Activated T-cell treated with anti-CD3 and anti-CD28 coated beads, Interleukin-2, amount 50 U/mL, for 4 hours (primary cell): ENCODE data around the gene NDUFV1. TPM values are rescaled to one million over a fixed set of nuclear protein-coding genes. Genes with fewer than 3 reads are reported as not detected.
A peak's percentile ranks its signal among the peaks of the same experiment; 100 is the strongest.

Source experiments
- ATAC-seq, 2 donors: fragments of 200-7000 bp; cut with Tn5 transposase; one replicate each; pipeline ENCODE4 v1.10.0; 2021
- DNase-seq: peaks from one replicate; pipeline ENCODE4 v3.0.0-alpha.2; 2020
- H3K27me3 Mint-ChIP-seq: one replicate; pipeline ENCODE4 v1.8.0; 2021; ENCODE audit warnings: low read depth, mixed read lengths
- H3K36me3 Mint-ChIP-seq: one replicate; pipeline ENCODE4 v1.8.0; 2022; ENCODE audit warnings: mixed read lengths; ENCODE audit not compliant: insufficient read depth
- H3K4me1 Mint-ChIP-seq: one replicate; pipeline ENCODE4 v1.8.0; 2021; ENCODE audit warnings: low read depth, mixed read lengths
- H3K4me3 Mint-ChIP-seq: one replicate; pipeline ENCODE4 v1.8.0; 2021; ENCODE audit warnings: mild to moderate bottlenecking, moderate library complexity, mixed read lengths
- H3K9me3 Mint-ChIP-seq: one replicate; pipeline ENCODE4 v1.8.0; 2021; ENCODE audit warnings: mixed read lengths
- total RNA-seq, 3 donors: library from RNA; stranded (reverse); gene quantifications; one replicate each; pipeline ENCODE4 v1.2.1, GENCODE V29; 2021

The NDUFV1 gene
- total RNA-seq, 3 donors from 2014 or later = 338 to 353 (median 350) TPM

DNA sequence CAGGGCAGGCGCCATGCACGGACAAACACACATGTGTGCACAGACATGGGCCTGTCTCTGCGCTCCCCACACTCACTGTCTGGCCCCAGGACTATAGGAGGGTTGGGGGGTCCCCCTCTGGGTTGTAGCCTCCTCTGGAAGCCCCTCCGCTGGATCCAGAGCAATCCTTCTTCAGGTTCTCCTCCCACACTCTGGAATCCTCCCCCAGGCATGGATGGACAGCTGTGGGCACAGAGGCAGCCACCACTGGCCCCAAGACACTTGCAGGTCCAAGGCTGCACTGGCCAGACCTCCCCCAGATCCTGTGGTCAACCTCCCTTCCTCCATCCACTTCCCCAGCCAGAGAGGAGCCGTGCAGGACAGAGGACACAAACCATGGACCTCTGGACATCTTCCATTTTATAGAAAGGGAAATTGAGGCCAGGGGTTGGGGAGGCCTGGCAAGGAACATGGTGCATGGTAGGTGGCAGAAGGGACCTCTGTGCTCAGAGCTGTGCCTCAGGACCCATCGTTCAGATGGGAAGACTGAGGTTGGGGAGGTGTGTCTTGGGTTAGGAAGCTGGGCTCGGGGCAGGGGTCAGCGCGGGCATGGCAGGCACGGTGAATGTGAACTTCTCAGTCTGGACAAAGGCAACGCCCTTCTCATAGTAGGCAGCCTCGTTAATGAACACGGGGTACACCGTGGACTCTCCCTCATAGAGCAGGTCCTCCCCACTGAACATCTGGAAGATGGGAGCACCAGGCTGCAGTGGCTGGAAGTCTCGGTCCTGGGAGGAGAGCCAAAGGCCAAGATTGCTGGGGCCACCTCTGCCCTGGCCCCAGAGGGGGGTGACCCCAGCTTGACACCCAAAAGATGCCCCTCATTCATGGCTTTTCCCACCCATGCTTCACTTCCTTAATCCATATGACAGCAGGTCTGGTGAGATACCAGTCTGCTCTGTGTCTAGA is 35.7 kb downstream of the NDUFV1 start:
- Mint-ChIP-seq H3K4me3 (no peak overlapping the region), H3K4me1 (peaks cover 14% of the 10 kb centered on the region), H3K36me3 (no peaks in the 10 kb centered on the region), H3K9me3 (no peaks in the 10 kb centered on the region), H3K27me3 (no peaks in the 10 kb centered on the region)
- DNase-seq (no peak), ATAC-seq (no peak)

DNA sequence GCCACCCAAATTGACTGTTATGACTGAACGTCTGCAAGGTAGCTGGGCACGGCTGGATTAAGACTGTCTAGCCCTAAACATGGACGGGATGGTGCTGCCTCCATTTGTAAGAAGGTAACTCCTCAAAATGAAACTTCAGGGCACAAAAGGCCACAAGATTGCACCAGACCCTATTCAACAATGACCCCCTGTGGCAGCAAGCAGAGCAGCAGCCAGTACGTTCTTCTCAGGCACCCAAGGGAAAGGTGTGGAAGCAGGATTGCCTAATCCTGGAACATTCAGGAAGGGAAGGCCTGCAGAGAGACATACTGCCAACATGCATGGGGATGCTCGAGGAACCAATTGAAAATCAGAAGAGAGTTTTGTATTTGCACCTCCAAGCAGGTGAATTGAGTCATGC is 37.3 kb downstream of the NDUFV1 start:
- Mint-ChIP-seq H3K36me3 (no peaks in the 10 kb centered on the region), H3K27me3 (no peaks in the 10 kb centered on the region), H3K4me3 (no peak overlapping the region), H3K4me1 (peaks cover 22% of the 10 kb centered on the region), H3K9me3 (no peaks in the 10 kb centered on the region)
- no peak for ATAC-seq
- no peak for DNase-seq

DNA sequence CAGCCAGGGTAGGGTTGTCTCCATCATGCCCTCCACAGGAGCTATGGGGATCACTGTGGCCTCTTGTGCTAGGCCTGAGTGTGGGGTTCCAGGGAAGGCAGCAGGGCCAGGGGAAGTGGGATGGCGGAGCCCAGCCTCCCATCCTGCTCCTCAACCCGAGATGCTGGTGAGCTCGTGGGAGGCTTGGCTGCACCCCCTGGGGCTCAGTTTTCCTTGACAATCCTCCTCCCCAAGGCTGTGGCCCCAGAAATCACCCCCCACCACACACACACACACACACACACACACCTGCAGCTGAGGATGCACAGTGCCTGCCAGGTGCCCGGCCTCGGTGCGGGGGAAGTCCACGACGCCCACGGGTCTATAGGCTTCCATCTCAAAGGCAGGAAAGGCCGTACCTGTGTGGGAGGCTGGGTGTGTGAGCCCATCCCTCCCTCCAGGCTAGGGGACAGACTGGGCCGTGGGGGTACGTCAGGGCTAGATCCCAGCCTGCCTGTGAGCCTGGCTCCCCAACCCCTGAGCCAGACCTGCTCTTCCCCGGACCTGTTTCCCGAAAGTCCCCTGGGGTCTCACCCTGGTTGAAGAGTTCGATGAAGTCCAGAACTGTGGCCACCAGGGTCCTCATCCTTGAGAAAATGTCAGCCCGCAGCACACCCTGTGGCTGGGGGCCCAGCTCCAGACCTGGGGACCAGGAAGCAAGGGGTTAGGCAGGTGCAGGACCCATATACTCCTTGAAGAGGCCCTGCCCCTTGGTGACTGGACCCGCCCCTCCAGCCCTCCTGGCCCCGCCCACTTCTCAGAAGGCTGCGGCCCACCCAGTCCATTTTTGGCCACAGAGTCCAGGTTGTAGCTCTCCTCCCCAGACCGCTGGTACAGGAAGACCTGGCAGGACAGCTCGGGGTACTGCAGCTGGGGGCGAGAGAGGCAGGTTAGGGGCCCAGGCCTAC is 38.0 kb downstream of the NDUFV1 start:
- H3K27me3 Mint-ChIP-seq = no peaks in the 10 kb centered on the region
- H3K36me3 Mint-ChIP-seq = no peaks in the 10 kb centered on the region
- DNase-seq (no peak), ATAC-seq (no peak)
- H3K4me3 Mint-ChIP-seq = no peak overlapping the region
- H3K9me3 Mint-ChIP-seq = no peaks in the 10 kb centered on the region
- peaks cover 28% of the 10 kb centered on the region for H3K4me1 Mint-ChIP-seq

DNA sequence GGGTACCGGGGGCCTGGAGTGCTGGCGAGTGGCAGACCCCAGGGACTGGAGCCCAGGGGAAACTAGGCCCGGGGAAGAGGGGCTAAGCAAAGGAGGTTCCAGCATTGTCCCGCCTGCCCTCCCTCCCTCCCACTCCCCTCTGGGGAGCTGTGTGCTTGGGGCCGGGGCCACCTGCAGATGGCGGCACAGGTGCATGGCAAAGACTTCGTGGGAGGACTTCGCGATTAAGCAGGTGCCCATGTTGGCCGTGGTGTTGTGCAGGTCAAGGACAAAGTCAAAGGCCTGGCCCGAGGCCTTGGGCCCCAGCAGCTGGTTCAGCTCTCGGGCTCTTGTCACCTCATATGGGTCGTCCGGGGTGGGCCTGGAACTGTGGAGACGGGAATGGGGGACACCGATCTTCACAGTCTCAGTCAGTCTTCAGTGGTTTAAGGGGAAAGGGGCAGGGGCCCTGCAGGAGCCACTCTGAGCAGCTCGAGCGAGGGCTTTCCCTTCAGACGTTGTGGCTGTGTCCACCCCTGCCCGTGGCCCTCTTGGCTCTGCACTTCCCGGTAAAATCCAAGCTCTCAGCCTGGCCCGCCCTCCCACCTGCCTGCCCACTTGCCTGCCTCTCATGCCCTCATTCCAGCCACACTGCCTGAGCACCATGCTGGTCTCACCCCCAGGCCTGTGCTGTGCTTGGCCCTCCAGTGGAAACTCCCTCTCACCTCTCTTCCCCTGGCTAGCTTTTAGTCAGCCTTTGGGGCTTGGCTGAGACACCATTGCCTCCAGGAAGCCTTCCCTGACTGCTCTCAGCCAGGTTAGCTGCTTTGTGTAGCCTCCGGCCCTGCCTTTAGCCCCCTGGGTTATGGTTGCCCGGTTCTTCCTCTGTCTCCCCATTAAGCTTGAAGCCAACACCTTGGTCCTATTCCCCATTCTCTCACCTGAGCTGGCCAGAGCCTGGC is 39.1 kb downstream of the NDUFV1 start:
- DNase-seq (no peak), ATAC-seq (no peak)
- no peaks in the 10 kb centered on the region for H3K9me3 Mint-ChIP-seq
- H3K4me1 Mint-ChIP-seq = peaks cover 35% of the 10 kb centered on the region
- H3K4me3 Mint-ChIP-seq = no peak overlapping the region
- no peaks in the 10 kb centered on the region for H3K27me3 Mint-ChIP-seq
- H3K36me3 Mint-ChIP-seq = no peaks in the 10 kb centered on the region

GRCh38 chr11:67646535-67647336 is 40.0 kb downstream of the NDUFV1 start:
- Mint-ChIP-seq H3K27me3 (no peaks in the 10 kb centered on the region), H3K4me1 (peaks cover 35% of the 10 kb centered on the region), H3K9me3 (no peaks in the 10 kb centered on the region), H3K4me3 (peak overlapping the region; percentile 8), H3K36me3 (no peaks in the 10 kb centered on the region)
- ATAC-seq (peak; percentile 35 to 46), DNase-seq (peak; percentile 5)

- H3K4me1 Mint-ChIP-seq = peaks cover 35% of the 10 kb centered on the region
- H3K4me3 Mint-ChIP-seq = no peak overlapping the region
- H3K9me3 Mint-ChIP-seq = no peaks in the 10 kb centered on the region
- no peak for ATAC-seq
- no peaks in the 10 kb centered on the region for H3K36me3 Mint-ChIP-seq
- no peaks in the 10 kb centered on the region for H3K27me3 Mint-ChIP-seq
- DNase-seq = no peak
Observed at GRCh38 chr11:67647471-67647870, 40.7 kb downstream of the NDUFV1 start.

GRCh38 chr11:67648140-67648795 is 41.5 kb downstream of the NDUFV1 start:
- Mint-ChIP-seq H3K4me1 (peaks cover 35% of the 10 kb centered on the region), H3K4me3 (no peak overlapping the region), H3K27me3 (no peaks in the 10 kb centered on the region), H3K9me3 (no peaks in the 10 kb centered on the region), H3K36me3 (no peaks in the 10 kb centered on the region)
- ATAC-seq = peak; percentile 84 to 93
- DNase-seq = peak; percentile 44

DNA sequence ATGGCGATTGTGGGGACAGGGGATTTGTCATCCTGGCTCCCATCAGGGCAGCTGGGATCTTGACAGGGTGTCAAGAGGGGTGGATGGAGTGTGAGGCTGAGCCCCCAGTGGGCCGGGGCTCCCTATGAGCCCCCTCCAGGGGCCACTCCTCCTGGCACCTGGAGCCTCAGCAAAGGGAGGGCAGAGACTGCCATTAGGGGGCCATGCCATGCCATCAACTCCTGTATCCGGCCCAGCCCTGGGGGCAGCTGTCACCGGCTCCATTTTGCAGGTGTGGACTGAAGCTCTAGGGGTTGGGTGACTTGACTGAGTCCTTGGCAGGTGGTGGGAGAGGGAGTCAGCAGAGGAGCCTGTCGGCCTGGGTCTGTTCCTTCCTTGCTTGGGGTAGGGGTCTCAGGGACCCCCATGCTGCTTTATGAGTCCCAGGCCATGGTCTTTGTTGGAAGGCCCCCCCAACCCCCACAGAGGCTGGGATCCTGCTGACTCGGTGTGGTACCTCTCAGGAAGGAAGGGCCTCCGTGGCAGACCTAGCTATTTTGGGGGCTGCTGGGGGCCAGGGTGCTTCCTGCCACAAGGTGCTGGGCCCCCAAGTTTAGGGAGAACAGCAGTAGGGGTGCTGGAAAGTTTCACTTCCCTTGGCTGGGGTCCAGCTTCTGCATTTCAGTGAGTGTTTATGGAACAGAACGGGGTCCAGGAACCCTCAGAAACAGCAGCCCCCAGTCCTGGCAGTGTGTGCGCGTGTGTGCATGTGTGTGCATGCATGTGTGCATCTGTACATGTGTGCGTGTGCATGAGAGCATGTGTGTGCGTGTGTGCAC is 42.3 kb downstream of the NDUFV1 start:
- Mint-ChIP-seq H3K4me3 (no peak overlapping the region), H3K27me3 (no peaks in the 10 kb centered on the region), H3K9me3 (no peaks in the 10 kb centered on the region), H3K4me1 (peaks cover 35% of the 10 kb centered on the region), H3K36me3 (no peaks in the 10 kb centered on the region)
- ATAC-seq (no peak), DNase-seq (no peak)

DNA sequence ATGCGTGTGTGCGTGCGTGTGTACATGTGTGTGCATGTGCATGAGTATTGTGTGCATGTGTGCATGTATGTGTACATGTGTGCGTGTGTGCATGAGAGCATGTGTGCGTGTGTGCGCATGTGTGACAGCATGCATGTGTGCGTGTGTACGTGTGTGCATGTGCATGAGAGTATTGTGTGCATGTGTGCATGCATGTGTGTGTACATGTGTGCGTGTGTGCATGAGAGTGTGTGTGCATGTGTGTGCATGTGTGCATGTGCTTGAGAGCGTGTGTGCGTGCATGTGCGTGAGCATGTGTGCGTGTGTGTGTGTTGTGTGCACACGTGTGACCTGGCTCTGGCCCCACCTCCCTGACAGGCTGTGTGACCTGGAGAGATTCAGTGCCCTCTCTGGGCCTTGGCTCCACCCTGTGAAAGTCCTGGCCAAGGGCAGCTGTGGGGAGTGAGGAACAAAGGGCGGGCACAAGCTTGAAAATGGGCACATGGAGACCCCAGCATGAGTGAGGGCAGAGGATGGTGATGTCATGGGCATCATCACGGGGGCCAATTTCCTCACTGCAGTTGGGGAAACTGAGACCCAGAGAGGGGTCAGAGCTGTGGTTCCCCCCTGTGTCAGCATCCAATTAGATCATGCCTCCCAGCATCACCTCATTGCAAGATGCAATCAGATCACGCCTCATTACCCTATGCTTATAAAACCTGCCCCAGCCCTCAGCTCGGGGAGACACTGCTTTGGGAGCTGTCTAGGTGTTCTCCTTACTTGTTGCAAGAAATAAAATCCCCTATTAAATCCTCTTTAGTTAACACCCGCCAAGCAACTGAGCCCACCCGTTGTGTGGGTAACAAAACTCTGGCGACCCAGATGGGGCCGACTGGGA is 43.1 kb downstream of the NDUFV1 start:
- Mint-ChIP-seq H3K4me3 (peak overlapping the region; percentile 84), H3K36me3 (no peaks in the 10 kb centered on the region), H3K27me3 (no peaks in the 10 kb centered on the region), H3K4me1 (peaks cover 35% of the 10 kb centered on the region), H3K9me3 (no peaks in the 10 kb centered on the region)
- DNase-seq = no peak
- ATAC-seq = peak in 1 of 2 donors; percentile 8

DNA sequence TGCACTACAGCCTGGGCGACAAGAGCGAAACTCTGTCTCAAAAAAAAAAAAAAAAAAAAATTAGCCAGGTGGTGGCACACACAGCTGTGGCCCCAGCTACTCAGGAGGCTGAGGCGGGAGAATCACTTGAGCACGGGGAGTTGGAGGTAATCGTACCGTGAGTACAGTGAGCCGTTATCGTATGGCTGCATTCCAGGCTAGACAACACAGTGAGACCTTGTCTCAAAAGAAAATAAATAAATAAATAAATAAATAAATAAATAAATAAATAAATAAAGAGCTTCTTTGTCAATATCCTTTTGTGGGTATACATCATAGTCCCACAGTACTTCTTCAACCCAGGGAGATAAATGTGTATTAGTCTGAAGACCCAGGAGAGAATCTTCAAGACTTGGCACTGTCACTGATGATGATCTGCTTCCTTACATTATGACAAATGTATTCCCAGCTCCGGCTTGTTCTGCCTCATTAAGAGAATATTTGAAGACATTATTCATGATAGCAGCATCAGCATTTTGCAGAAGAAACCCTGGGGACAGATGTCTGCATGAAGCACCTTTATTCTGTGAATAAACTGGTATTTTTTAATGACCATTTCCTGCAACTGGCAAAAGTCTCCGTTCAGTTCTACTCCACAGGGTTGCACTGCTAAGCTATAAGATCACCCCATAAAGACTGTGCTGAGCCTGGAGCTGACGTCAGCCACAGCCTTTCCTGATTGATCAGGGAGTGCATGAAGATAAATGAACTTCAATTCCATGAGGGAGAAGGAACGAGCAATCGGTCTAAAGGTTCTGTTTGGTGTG is 45.4 kb downstream of the NDUFV1 start:
- Mint-ChIP-seq H3K36me3 (no peaks in the 10 kb centered on the region), H3K4me1 (peaks cover 23% of the 10 kb centered on the region), H3K4me3 (no peak overlapping the region), H3K9me3 (no peaks in the 10 kb centered on the region), H3K27me3 (no peaks in the 10 kb centered on the region)
- DNase-seq (no peak), ATAC-seq (no peak)
